Islet precursor cell (in vitro differentiated cells): ENCODE results near the gene ST8SIA1.

Source experiments
- DNase-seq: peaks from one replicate; pipeline ENCODE4 v3.0.0-alpha.2; 2018

Gene ST8SIA1

GRCh38 chr12:22231078-22231477 is 103.4 kb downstream of the ST8SIA1 start:
- no peak for DNase-seq

- DNase-seq = no peak
Measured at GRCh38 chr12:22230280-22230794, 104.2 kb downstream of the ST8SIA1 start.

DNA sequence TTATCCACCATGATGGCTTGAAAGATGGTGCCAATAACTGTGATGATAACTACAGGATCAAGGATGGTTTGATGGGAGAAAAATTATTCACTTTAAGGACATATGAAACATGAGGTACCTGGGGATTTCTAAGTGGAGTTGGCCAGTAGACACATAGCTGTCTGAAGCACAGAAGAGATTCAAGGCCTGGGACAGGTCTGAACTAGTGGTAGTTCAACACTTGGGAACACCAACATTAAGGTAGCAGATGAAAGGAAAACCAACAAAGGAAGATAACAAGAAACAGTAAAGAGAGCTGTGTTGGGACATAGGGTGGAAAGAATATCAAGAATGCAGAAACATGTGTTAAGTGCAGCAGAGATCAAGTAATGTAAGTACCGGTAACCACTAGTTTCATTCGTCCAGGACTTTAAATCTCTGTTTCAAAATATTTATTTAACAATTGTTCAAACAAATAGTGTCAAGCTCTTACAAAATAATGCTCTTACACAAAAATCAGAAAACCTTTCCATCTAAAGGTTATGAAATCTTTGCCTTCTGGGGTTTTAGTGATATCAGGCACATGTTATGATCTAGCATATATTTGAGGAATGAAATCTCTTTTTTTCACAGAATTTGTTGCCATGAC is 104.7 kb downstream of the ST8SIA1 start:
- no peak for DNase-seq

DNA sequence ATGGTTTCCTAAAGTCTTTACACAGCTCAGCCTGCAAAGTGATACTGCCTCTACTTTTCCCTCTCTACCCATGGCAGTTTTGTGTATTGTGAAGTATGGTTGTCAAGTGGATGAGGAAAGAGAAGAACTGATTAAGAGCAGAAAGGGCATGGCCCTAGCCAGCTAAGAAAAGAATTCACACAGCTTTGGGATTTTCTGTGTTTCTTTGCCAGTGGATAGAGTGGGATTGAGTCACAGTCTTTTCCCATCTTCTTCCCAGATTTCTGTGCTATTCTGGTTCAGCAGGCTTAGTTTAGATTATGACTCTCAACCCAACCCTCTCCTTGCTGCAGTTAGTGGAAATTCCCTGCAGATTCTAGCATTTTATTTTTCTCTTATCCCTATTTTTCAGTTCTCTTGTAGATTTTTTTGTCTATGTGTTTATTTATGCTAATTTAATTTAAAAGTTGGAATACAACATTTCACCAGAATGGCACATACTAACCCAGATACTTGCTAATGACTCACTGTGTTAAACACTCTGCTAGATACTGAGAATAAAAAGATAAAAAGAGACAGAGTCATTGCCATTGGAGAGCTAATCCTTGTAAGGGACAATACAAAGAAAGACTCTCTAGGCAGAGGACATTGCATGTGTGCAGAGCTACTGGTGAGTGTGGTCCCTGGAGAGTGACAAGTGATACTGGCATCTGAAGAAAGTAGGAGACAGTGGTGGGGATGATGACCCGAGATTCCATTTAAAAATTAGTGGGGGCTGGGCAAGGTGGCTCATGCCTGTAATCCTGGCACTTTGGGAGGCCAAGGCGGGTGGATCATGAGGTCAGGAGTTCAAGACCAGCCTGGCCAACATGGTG is 106.3 kb downstream of the ST8SIA1 start:
- no peak for DNase-seq

DNA sequence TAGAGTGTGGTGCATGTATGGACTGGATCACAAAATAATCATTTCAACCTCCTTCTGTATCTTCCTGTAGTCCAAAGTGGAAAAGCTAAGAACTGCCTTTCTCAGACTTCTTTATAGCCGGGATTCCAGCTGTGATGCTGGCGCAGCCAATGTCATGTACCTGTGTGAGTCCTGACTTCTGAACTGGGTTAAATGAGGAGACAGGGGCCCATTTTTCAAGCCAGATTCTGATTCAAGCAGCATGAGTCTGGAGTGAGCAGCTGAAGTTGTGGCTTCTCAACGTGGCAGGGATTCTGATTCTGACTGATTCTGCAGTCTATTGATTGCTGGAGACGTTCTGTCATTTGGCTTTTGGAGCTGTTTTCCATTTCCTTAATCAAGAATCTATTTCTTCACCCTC is 111.2 kb downstream of the ST8SIA1 start:
- no peak for DNase-seq

DNA sequence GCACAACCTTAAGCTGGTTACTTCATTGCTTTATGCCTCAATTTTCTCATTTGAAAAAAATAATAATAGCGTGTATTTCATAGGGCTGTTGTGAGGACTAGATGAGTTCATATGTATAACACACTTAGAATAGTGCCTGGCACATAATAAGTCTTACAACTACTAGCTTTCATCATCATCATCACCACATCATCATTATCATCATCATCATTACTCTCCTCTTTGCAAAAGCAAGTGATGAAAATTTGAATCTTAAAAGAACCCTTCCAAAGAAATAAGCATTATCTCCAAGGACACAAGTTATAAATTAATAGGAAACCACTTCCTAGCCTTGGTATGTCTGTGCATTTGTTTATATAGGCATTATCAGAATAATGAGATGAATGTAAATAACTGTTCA is 117.0 kb downstream of the ST8SIA1 start:
- no peak for DNase-seq

DNA sequence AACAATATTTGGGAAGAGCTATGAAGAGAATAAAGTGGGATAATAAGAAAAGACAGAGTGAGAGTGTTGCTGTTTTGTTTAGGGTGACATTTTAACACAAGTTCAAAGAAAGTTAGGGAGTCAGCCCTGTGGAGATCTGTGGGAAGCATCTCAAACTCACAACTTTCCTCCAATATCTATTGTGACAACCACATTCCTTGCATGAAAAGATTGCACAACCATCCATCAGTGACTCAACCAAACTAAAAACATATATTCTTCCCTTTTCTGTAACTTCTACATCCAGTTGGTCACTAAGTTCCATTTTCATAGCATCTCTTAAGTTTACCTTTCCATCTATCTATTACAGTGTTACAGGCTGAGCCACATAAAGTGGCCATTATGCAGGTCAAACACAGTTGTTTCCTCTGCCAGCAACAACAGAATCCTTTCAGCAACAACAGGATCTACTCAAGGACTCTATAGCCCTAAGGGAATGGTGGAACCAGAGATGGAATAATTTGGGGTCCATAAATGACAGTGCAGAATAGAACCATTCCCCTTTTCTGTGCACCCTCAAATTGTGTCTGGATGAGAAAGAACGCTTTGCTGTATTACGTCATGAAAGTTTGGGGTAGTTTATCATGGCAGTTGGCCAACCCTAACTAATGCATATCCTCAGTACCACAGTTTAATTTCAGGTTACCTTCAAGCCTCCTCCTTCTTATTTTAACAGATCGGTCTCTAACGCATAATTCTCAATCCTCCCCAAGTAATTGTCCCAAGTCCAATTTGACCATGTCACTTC is 118.8 kb downstream of the ST8SIA1 start:
- no peak for DNase-seq

DNA sequence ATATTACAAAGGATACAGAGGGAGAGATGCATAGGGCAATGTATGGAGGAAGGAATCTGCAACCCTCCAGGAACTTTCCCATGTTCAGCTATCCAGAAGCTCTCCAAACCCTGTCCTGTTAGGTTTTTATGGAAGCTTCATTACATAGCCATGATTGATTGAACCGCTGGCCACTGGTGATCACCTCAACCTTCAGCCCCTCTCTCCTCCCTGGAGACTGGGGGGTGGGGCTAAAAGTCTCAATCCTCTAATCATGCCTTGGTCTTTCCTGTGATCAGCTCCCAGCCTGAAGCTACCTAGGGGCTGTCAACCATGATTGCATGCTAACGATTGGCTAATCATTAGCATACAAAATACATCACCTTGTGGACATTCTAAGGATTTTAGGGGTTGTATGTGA is 123.4 kb downstream of the ST8SIA1 start:
- DNase-seq = no peak

DNA sequence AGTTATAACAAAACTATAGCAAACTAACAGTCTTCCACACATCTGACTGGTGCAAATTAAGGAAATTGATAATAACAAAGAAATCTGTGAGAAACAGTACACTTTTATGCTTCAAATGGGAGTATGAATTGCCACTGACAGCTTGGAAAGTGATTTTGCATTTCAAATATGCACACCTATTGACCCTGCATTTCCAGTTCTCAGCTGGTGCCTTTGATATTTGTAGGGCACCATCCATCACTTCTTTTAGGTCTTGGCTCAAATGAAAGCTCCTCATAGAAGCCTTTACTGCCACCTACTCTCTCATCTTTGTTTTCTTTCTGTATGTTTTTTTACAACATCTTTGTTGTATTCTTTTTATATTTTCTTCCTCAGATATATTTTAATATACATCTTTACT is 125.1 kb downstream of the ST8SIA1 start:
- DNase-seq = no peak

DNA sequence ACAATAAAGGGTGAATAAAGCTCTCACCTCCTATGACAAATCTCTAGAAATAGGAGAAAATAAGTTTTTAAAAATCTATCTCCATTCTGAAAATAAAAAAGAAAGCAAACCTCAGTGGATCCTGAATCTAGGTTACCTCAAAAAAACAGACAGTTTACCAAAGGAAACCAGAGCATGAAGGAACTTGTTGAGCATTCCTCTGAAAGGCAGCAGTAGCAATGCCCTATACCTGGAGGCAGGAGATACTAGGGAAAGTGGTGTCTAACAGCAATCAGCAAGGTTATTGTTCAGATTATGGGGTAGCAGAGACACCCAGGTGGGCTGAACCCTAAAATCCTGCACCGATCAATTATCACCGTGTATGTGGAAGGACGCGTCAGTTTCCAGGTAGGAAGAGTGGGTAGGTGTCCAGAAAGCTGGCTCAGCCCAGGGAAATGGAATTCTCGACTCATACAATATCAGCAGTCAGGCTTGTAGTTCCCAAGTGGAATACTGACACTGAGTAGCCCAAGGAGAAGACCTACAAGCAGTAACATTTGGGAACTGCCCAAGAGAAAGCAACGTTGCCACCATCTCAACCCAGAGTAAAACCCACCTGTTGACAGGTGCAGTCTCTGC is 128.3 kb downstream of the ST8SIA1 start:
- no peak for DNase-seq

DNA sequence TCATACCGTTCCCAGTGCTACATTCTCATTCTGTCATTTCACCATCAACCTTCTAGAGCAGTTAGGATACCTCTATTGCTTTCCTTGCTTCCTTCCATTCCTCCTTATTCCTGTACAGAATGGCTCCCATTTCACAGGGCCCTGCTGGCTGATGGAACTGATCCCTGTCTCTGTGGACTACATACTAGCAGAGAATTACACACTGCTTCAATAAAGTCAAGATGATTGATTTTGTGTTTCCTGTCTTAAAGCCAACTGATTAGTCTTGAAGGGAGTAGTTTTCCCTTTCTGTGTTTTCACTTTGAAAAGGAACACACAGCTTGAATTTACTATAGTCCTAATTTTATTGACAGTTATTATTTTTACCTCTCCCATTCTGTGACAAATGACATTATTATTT is 130.1 kb downstream of the ST8SIA1 start:
- DNase-seq = no peak

DNA sequence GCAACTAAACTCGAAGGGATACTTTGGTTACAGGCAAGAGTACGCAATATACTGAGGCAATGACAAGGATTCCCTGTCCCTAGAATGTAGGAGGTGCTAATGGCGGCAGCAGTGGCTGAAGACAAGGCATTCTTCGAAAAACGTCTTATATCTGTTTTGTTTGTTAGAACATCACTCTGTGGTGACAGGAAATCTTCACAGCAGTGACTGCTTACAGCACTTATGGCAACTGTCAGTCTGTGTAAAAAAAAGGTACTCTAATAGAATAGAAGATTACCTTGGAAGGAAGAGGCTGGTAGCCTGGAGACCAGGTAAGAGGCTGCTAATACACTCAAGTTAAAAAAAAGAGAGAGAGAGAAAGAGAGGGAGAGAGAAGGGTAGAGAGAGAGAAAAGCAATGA is 131.7 kb downstream of the ST8SIA1 start:
- DNase-seq = no peak

DNA sequence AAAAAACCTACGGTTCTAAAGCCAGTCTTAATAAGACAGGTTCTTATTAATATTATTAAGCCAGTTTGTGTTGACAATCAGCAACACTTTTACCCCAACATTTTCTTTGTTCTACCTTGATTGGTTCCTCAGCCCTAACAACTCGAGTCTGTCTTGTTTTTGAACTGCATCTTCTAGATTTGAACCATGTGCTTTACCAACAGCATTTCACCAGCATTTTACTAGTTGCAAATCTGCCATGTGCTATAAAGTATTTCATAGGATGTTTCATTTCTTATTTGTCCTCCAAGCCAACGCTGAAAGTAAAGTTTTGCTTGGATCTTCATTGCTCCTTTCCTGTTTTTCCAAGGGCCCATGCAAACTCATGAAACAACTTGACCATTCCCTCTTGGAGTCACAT is 133.4 kb downstream of the ST8SIA1 start:
- no peak for DNase-seq

DNA sequence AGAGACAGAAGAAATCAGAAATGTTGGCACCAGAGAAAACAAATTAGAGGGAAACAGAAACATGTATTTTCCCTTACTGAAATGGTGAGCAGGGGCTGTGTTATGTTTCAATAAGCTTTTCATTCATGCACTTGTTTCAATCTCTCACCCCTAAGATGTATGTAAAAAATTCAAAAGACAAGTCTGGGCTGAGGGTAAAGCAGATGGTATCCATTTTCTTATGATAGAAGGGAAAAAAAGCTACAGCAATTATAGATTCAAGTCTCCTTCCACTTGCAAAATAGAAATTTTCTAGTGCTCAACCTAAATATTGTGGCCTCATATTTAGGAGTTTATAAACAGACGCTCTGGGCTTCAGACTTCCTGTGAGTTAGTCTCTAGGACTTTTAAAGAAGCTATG is 138.3 kb downstream of the ST8SIA1 start:
- DNase-seq = no peak

DNA sequence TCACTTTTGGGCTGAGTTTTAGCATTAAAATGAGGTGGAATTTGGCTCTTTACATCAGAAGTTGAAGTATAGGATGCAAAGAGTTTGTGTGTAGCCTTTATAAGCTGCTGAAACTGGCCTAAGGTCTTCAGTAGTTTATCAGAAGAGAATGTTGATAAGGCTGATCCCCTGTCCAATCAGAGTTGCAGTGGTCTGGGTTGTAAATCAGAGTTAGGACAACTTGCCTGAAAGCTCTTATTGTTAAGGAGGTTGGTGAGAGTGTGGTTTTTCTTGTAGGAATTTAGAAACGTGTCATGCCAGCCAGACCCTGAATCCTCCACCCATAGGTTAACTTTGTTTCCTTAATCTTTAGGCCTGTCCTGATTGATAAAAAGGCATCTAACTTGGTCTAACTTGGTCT is 143.5 kb downstream of the ST8SIA1 start:
- peak; percentile 63 for DNase-seq

GRCh38 chr12:22188431-22188830 is 146.1 kb downstream of the ST8SIA1 start:
- no peak for DNase-seq

GRCh38 chr12:22180705-22181104 is 153.8 kb downstream of the ST8SIA1 start:
- DNase-seq = no peak

DNA sequence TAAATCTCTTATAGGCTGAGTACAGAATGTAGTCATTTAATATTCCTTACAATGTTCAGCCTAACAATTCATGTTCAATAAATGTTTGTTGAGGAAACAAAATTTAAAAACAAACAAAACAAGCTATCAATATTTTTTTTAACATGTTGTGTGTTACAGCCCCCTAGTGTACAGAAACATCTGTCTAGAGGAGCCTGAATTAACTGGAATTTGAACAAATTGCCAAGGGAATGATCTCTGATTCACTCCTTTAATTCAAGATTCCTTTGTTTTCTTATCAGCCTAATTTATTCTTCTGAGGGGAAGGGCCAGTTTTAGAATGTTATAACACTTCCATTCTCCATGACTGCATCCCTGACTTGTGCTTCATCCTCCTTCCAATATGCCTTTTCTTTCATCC is 161.3 kb downstream of the ST8SIA1 start:
- no peak for DNase-seq

DNA sequence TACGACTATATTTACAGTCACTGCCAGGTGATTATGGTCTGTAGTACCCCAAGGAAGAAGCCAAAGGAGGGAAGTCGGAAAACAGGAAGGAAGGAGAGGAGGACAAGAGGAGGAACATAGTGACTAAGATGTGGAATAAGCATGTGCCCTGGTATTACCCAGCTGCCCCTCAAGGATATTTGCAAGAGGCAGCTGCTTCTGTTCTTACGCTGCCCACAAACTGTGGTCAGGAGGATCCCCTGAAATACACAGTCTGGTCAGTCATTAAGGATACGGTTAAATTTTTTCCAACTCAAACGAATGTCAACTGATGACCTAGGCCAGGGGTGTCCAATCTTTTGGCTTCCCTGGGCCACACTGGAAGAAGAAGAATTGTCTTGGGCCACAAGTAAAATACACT is 162.0 kb downstream of the ST8SIA1 start:
- DNase-seq = no peak

DNA sequence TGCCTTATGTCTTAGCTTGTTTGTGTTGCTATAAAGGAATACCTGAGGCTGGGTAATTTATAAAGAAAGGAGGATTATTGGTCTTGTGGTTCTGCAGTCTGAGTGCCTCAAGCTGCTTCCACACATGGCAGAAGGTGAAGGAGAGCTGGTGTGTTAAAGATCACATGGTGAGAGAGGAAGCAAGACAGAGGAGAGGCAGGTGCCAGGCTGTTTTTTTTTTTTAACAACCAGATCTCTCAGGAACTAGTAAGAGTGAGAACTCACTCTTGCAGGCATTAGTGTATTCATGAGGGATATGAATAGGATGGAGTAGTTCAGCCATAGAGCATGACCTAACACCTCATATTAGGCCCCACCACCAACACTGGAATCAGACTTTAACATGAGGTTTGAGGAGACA is 165.1 kb downstream of the ST8SIA1 start:
- no peak for DNase-seq

DNA sequence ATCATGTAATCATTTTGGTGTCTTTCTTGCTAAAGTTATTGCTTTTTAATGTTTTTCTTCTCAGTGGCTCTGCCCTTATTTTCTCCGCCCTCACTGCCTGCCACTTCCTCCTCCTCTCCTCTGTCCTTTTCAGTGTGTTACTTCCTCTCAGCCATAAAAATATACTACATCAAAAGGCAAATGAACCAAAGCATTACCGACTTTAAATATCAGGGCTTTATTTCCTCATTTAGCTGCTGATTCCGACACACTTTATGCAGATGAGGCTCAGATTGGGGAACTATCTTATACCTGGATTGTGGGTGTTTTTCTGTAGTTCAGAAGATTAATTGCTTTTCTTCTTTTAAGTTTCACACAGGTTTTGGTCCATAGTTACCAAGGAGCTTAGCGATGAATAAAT is 170.4 kb downstream of the ST8SIA1 start:
- no peak for DNase-seq

GRCh38 chr12:22163594-22163993 is 170.9 kb downstream of the ST8SIA1 start:
- DNase-seq = no peak

GRCh38 chr12:22160396-22161003 is 174.0 kb downstream of the ST8SIA1 start:
- DNase-seq = no peak
